A549 (cell line): ENCODE measurements around the gene PHACTR2. TPM values are rescaled to one million over a fixed set of nuclear protein-coding genes. Genes with fewer than 3 reads are reported as not detected.

Experiments used
- ATAC-seq, 2 experiments: fragments of 200-7000 bp in 1 of 2; fragments of >200 bp in 1 of 2; cut with Nextera tagmentation in 1 of 2; cut with Tn5 transposase in 1 of 2; 3 replicates each; pipeline versions ENCODE4 v1.8.0 to v1.9.1; 2018 to 2020; ENCODE audit warnings: mild to moderate bottlenecking in 1 of 2, moderate library complexity in 1 of 2
- CTCF ChIA-PET: fragments of 300-600 bp; sonication (Branson Sonifier 250); formaldehyde crosslinking; extraction: SDS; loops from one replicate; lab custom pipeline; 2021; ENCODE audit warnings: antibody characterized with exemption, inconsistent platforms; lab: Yijun Ruan, JAX
- POLR2A ChIA-PET: fragments of 350-600 bp; formaldehyde crosslinking; extraction: SDS; loops from one replicate; lab custom pipeline; 2021; ENCODE audit warnings: antibody characterized with exemption, inconsistent platforms; lab: Yijun Ruan, JAX
- DNase-seq, 2 experiments: peaks; one replicate each; pipeline versions ENCODE4 v3.0.0 to v3.0.0-alpha.2; 2011 to 2016; ENCODE audit warnings: low read depth in 1 of 2, low spot score in 1 of 2
- FAIRE-seq: peaks from 2 replicates; lab custom pipeline; 2011; peaks lifted over from hg19 to GRCh38; lab: Jason Lieb, UNC
- H3K27ac ChIP-seq, 2 experiments: fragments of >200 bp; sonication (Bioruptor Twin); formaldehyde crosslinking; 3 replicates each; pipeline ENCODE4 v1.5.1; 2016 to 2017
- H3K4me1 ChIP-seq: fragments of >200 bp; sonication (Bioruptor Twin); formaldehyde crosslinking; 3 replicates; pipeline ENCODE4 v1.6.1; 2016
- H3K4me2 ChIP-seq: fragments of >200 bp; sonication (Bioruptor Twin); formaldehyde crosslinking; 3 replicates; pipeline ENCODE4 v1.6.1; 2016
- H3K4me3 ChIP-seq: fragments of >200 bp; sonication (Bioruptor Twin); formaldehyde crosslinking; 3 replicates; pipeline ENCODE4 v1.5.1; 2016
- H3K9me3 ChIP-seq: fragments of >200 bp; sonication (Bioruptor Twin); formaldehyde crosslinking; 3 replicates; pipeline ENCODE4 v1.6.1; 2016
- ATOH8 ChIP-seq: fragments of 250-450 bp; sonication (Bioruptor Pico); IDR thresholded peaks from 2 replicates; pipeline ENCODE4 v1.5.0; 2020; ENCODE audit warnings: low read depth, mild to moderate bottlenecking, moderate library complexity
- BCL3 ChIP-seq: fragments of >200 bp; sonication (Bioruptor Twin); formaldehyde crosslinking; IDR thresholded peaks from 3 replicates; pipeline ENCODE4 v1.6.1; 2016
- CBX2 ChIP-seq: fragments of 200-600 bp; sonication (generic); IDR thresholded peaks from 2 replicates; pipeline ENCODE4 v1.6.1; 2016; ENCODE audit warnings: low read depth, mild to moderate bottlenecking, borderline replicate concordance
- CHD2 ChIP-seq: fragments of 150-350 bp; IDR thresholded peaks from 2 replicates; pipeline ENCODE4 v1.6.1; 2014; ENCODE audit warnings: low read length; ENCODE audit not compliant: partially characterized antibody
- EHF ChIP-seq: fragments of 250-450 bp; sonication (Bioruptor Pico); IDR thresholded peaks from 2 replicates; pipeline ENCODE4 v1.5.0; 2020; ENCODE audit warnings: mild to moderate bottlenecking
- ELK1 ChIP-seq: fragments of 150-350 bp; IDR thresholded peaks from 2 replicates; pipeline ENCODE4 v1.6.1; 2014; ENCODE audit warnings: low read depth, mild to moderate bottlenecking, low read length
- ESRRA ChIP-seq: fragments of 150-350 bp; IDR thresholded peaks from 2 replicates; pipeline ENCODE4 v1.6.1; 2014; ENCODE audit warnings: mild to moderate bottlenecking, low read length, borderline replicate concordance
- FOSB ChIP-seq: fragments of 250-450 bp; sonication (Bioruptor Pico); IDR thresholded peaks from 2 replicates; pipeline ENCODE4 v1.5.0; 2020; ENCODE audit warnings: mild to moderate bottlenecking, moderate library complexity
- GATA3 ChIP-seq: IDR thresholded peaks from 2 replicates; pipeline ENCODE4 v1.6.1; 2012; ENCODE audit warnings: borderline replicate concordance
- HMGXB4 ChIP-seq: fragments of 250-450 bp; sonication (Bioruptor Pico); IDR thresholded peaks from 2 replicates; pipeline ENCODE4 v1.5.0; 2021; ENCODE audit warnings: mild to moderate bottlenecking, moderate library complexity, borderline replicate concordance
- HOXA7 ChIP-seq: fragments of 250-450 bp; sonication (Bioruptor Pico); IDR thresholded peaks from 2 replicates; pipeline ENCODE4 v1.5.0; 2020; ENCODE audit warnings: mild to moderate bottlenecking, moderate library complexity
- JUN ChIP-seq, 2 experiments: fragments of >200 bp; sonication (Bioruptor Twin); formaldehyde crosslinking; IDR thresholded peaks; 2 replicates in 1 of 2; 3 replicates in 1 of 2; pipeline ENCODE4 v1.6.1; 2016 to 2017
- KDM5A ChIP-seq: fragments of 200-600 bp; sonication (generic); IDR thresholded peaks from 2 replicates; pipeline ENCODE4 v1.6.1; 2016; ENCODE audit warnings: antibody characterized with exemption, mild to moderate bottlenecking
- MAZ ChIP-seq: fragments of 150-350 bp; IDR thresholded peaks from 2 replicates; pipeline ENCODE4 v1.6.1; 2014; ENCODE audit warnings: antibody characterized with exemption, low read depth, low read length, borderline replicate concordance
- NFE2L2 ChIP-seq: fragments of 150-350 bp; conservative IDR thresholded peaks from 2 replicates; pipeline ENCODE4 v1.6.1; 2014; ENCODE audit warnings: low read length
- RCOR1 ChIP-seq: fragments of 150-350 bp; IDR thresholded peaks from 2 replicates; pipeline ENCODE4 v1.6.1; 2014; ENCODE audit warnings: antibody characterized with exemption, low read length, low read depth
- REST ChIP-seq: fragments of 200-600 bp; sonication (generic); IDR thresholded peaks from 2 replicates; pipeline ENCODE4 v1.6.1; 2016; ENCODE audit warnings: antibody characterized with exemption, mild to moderate bottlenecking, moderate library complexity
- SMC3 ChIP-seq: fragments of >200 bp; sonication (Bioruptor Twin); formaldehyde crosslinking; IDR thresholded peaks from 3 replicates; pipeline ENCODE4 v1.6.1; 2018; ENCODE audit warnings: inconsistent platforms
- TP53 ChIP-seq: fragments of 250-450 bp; sonication (Bioruptor Pico); IDR thresholded peaks from 2 replicates; pipeline ENCODE4 v1.5.0; 2021; ENCODE audit warnings: mild to moderate bottlenecking, moderate library complexity
- WGBS: methylation state at CpG from one replicate; pipeline ENCODE4 v1.1.6; 2017; ENCODE audit errors: missing lambda C conversion rate; 5-methylcytosine and 5-hydroxymethylcytosine counted together
- polyA plus RNA-seq, 4 experiments: library from polyadenylated mRNA; depleted of rRNA in 3 of 4; stranded (reverse); fragments of >200 nt; fragmentation: RNase III in 1 of 4; extraction: RNeasy Plus Mini Kit Qiagen cat#74134 plus additional on column Dnase treatment in 1 of 4; gene quantifications; 2 replicates in 3 of 4; 3 replicates in 1 of 4; pipeline ENCODE4 v1.2.3, GENCODE V29; 2011 to 2017

The PHACTR2 gene
- polyA plus RNA-seq, 2 of the 4 experiments (the other 2 are of a cell fraction): 2.5 to 10.4 TPM

- no peak overlapping the region for H3K27ac ChIP-seq
- H3K9me3 ChIP-seq: no peaks in the 10 kb centered on the region
- DNase-seq (no peak), FAIRE-seq (no peak), ATAC-seq (no peak)
- H3K4me1 ChIP-seq: peaks cover 7% of the 10 kb centered on the region; the same call in 1 of the 3 replicates
- 64% methylated on average over 3 of the region's 3 CpGs for WGBS
- TF ChIP-seq JUN (IDR thresholded peaks at IDR 0.05): no peak
- TF ChIP-seq FOSB (CRISPR knock-in tag): no peak
- TF ChIP-seq ELK1: no peak
- no peak for TF ChIP-seq CBX2
- TF ChIP-seq EHF (CRISPR knock-in tag): no peak
- TF ChIP-seq HOXA7 (CRISPR knock-in tag): no peak
- no peak for TF ChIP-seq NFE2L2
- no peak for TF ChIP-seq GATA3
- no peak for TF ChIP-seq TP53 (CRISPR knock-in tag)
- TF ChIP-seq ATOH8 (CRISPR knock-in tag): no peak
- TF ChIP-seq BCL3: no peak
- no peak for TF ChIP-seq HMGXB4 (CRISPR knock-in tag)
- ChIA-PET POLR2A (no interaction called here), CTCF (no interaction called here)
- no peak overlapping the region for H3K4me3 ChIP-seq
- no peak overlapping the region for H3K4me2 ChIP-seq
Measured at GRCh38 chr6:143698329-143698728, 20.6 kb downstream of the PHACTR2 start.

GRCh38 chr6:143698759-143699429, 21.1 kb downstream of the PHACTR2 start:
- Histone ChIP-seq H3K27ac (no peak overlapping the region), H3K4me2 (no peak overlapping the region), H3K4me3 (no peak overlapping the region), H3K9me3 (no peaks in the 10 kb centered on the region), H3K4me1 (peaks cover 7% of the 10 kb centered on the region; the same call in 1 of the 3 replicates)
- TF ChIP-seq KDM5A: no peak
- no peak for TF ChIP-seq FOSB (CRISPR knock-in tag)
- no peak for TF ChIP-seq ESRRA
- TF ChIP-seq RCOR1: no peak
- TF ChIP-seq REST: no peak
- TF ChIP-seq CHD2: no peak
- no peak for TF ChIP-seq NFE2L2
- TF ChIP-seq SMC3: no peak
- TF ChIP-seq CBX2: no peak
- no peak for TF ChIP-seq MAZ
- ChIA-PET CTCF (no interaction called here), POLR2A (no interaction called here)
- 93% methylated on average over 8 of the region's 8 CpGs for WGBS
- DNase-seq: no peak
- no peak for FAIRE-seq
- no peak for ATAC-seq
